ENCODE data around the gene SLC9A9.

SLC9A9 gene

GRCh38 chr3:143657391-143657790 is 190.9 kb downstream of the SLC9A9 start:
- DNase-seq, result no peak
- TF ChIP-seq CTCF (IDR thresholded peaks at IDR 0.05; ENCODE audit: low read depth, low read length), result no peak
- Histone ChIP-seq H3K9me3 (no peaks in the 10 kb centered on the region), H3K4me3 (ENCODE audit: low read depth, low read length) (no peak overlapping the region), H3K36me3 (no peaks in the 10 kb centered on the region), H3K4me1 (0 out of 2 replicates have a peak, but pooled peaks cover 5% of the 10 kb centered on the region), H3K27me3 (no peaks in the 10 kb centered on the region)

- no peaks in the 10 kb centered on the region for H3K9me3 ChIP-seq
- 0 out of 2 replicates have a peak, but pooled peaks cover 5% of the 10 kb centered on the region for H3K4me1 ChIP-seq
- H3K4me3 ChIP-seq (ENCODE audit: low read depth, low read length), result no peak overlapping the region
- H3K27me3 ChIP-seq, result no peaks in the 10 kb centered on the region
- DNase-seq, result no peak
- TF ChIP-seq CTCF (IDR thresholded peaks at IDR 0.05; ENCODE audit: low read depth, low read length), result no peak
- H3K36me3 ChIP-seq, result no peaks in the 10 kb centered on the region
Measured at GRCh38 chr3:143654906-143655305, 193.4 kb downstream of the SLC9A9 start.

GRCh38 chr3:143653935-143654334 is 194.3 kb downstream of the SLC9A9 start:
- no peaks in the 10 kb centered on the region for H3K36me3 ChIP-seq
- H3K4me1 ChIP-seq, result no peaks in the 10 kb centered on the region
- no peak for TF ChIP-seq CTCF (IDR thresholded peaks at IDR 0.05; ENCODE audit: low read depth, low read length)
- no peaks in the 10 kb centered on the region for H3K9me3 ChIP-seq
- H3K27me3 ChIP-seq, result no peaks in the 10 kb centered on the region
- DNase-seq, result no peak
- no peak overlapping the region for H3K4me3 ChIP-seq (ENCODE audit: low read depth, low read length)

GRCh38 chr3:143653493-143653892 is 194.8 kb downstream of the SLC9A9 start:
- Histone ChIP-seq H3K9me3 (no peaks in the 10 kb centered on the region), H3K4me3 (ENCODE audit: low read depth, low read length) (no peak overlapping the region), H3K36me3 (no peaks in the 10 kb centered on the region), H3K27me3 (no peaks in the 10 kb centered on the region), H3K4me1 (no peaks in the 10 kb centered on the region)
- no peak for DNase-seq
- no peak for TF ChIP-seq CTCF (IDR thresholded peaks at IDR 0.05; ENCODE audit: low read depth, low read length)

GRCh38 chr3:143652118-143652517 is 196.2 kb downstream of the SLC9A9 start:
- no peak for TF ChIP-seq CTCF (IDR thresholded peaks at IDR 0.05; ENCODE audit: low read depth, low read length)
- no peaks in the 10 kb centered on the region for H3K36me3 ChIP-seq
- DNase-seq, result no peak
- no peak overlapping the region for H3K4me3 ChIP-seq (ENCODE audit: low read depth, low read length)
- H3K4me1 ChIP-seq, result no peaks in the 10 kb centered on the region
- no peaks in the 10 kb centered on the region for H3K9me3 ChIP-seq
- H3K27me3 ChIP-seq, result no peaks in the 10 kb centered on the region

- Histone ChIP-seq H3K4me3 (ENCODE audit: low read depth, low read length) (no peak overlapping the region), H3K36me3 (no peaks in the 10 kb centered on the region)
Measured at GRCh38 chr3:143650827-143651226, 197.4 kb downstream of the SLC9A9 start.

More at GRCh38 chr3:143650827-143651226, 197.4 kb downstream of the SLC9A9 start:
- no peak for TF ChIP-seq CTCF (IDR thresholded peaks at IDR 0.05; ENCODE audit: low read depth, low read length)
- DNase-seq, result no peak
- Histone ChIP-seq H3K4me1 (no peaks in the 10 kb centered on the region), H3K9me3 (no peaks in the 10 kb centered on the region), H3K27me3 (no peaks in the 10 kb centered on the region)

Measured in BE2C (cell line).